Measurements from ENCODE around the gene PTK7.
"Not testable (repeated sequence)": the region's sequence is repeated elsewhere in the genome, so short reads cannot be mapped to it uniquely, and the experiment has no call there.

PTK7 gene

DNA sequence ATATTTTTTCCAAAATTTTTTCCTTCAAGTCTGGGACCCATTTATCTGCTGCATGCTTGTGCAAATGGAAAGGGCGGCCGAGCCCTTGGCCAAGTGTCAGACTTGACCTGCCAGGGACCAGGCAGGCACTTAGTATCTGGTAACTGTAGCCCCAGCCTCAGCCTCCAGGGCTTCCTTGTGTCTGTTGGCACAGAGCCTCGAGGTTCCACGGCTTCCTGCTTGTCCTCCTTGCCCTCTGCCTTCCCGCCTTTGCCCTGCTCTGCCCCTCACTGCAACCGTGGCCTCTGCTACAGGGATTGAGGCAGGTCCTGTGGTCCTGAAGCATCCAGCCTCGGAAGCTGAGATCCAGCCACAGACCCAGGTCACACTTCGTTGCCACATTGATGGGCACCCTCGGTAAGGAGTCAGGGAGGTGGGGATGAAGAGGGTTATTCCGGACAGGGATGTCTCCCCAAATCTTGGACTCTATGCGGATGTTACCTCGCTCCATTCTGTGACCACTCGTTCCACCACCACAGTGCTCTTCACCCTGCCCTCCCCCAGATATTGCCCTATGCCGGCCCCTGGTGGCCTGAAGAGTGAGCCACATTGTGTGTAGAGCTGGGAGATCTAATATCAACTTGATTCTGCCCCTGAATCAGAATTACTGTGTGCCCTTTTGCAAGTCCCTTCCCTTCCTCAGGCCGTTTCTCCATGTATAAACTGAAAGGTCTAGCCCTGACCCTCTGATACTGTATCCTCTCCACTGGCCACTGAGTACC is 53.5 kb downstream of the PTK7 start:
- DNase-seq (ENCODE audit: low spot score), result peak; percentile 52
- TF ChIP-seq, protein P1, sequence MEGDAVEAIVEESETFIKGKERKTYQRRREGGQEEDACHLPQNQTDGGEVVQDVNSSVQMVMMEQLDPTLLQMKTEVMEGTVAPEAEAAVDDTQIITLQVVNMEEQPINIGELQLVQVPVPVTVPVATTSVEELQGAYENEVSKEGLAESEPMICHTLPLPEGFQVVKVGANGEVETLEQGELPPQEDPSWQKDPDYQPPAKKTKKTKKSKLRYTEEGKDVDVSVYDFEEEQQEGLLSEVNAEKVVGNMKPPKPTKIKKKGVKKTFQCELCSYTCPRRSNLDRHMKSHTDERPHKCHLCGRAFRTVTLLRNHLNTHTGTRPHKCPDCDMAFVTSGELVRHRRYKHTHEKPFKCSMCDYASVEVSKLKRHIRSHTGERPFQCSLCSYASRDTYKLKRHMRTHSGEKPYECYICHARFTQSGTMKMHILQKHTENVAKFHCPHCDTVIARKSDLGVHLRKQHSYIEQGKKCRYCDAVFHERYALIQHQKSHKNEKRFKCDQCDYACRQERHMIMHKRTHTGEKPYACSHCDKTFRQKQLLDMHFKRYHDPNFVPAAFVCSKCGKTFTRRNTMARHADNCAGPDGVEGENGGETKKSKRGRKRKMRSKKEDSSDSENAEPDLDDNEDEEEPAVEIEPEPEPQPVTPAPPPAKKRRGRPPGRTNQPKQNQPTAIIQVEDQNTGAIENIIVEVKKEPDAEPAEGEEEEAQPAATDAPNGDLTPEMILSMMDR (IDR thresholded peaks at IDR 0.05; ENCODE audit: extremely low read depth, missing control alignments), result peak; percentile 25

DNA sequence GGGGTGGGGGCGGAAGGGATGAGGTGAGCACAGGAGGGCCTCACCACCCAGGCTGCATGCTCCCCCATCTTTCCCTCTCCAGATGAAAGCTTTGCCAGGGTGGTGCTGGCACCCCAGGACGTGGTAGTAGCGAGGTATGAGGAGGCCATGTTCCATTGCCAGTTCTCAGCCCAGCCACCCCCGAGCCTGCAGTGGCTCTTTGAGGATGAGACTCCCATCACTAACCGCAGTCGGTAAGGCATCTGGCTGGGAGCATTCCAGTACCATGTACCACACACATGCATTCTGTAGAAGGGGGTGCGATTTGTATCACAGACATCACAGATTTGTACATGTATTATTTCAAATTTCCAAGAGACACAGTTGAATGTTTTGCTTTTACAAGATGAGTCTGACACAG is 54.3 kb downstream of the PTK7 start:
- DNase-seq (ENCODE audit: low spot score), result no peak
- TF ChIP-seq, protein P1 (IDR thresholded peaks at IDR 0.05; ENCODE audit: extremely low read depth, missing control alignments), result no peak

DNA sequence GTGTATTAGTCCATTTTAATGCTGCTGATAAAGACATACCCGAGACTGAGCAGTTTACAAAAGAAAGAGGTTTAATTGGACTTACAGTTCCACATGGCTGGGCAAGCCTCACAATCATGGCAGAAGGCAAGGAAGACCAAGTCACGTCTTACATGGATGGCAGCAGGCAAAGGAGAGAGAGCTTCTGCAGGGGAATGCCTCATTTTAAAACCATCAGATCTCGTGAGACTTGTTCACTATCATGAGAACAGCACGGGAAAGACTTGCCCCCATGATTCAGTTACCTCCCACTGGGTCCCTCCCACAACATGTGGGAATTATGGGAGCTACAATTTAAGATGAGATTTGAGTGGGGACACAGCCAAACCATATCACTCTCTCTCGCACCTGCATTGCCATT is 55.3 kb downstream of the PTK7 start:
- DNase-seq (ENCODE audit: low spot score), result not testable (repeated sequence)

DNA sequence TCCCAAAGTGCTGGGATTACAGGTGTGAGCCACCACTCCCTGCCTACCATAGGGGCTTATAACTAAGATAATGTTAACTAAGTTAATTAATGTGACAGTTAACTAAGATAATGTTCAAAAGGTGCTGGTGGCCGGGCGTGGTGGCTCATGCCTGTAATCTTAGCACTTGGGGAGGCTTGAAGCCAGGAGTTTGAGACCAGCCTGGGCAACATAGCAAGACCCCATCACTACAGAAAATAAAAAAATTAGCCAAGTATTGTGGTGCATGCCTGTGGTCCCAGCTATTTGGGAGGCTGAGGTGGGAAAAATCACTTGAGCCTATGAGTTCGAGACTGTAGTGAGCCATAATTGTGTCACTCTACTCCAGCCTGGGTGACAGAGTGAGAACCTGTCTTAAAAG is 62.2 kb downstream of the PTK7 start:
- TF ChIP-seq, protein P1 (IDR thresholded peaks at IDR 0.05; ENCODE audit: extremely low read depth, missing control alignments), result no peak
- DNase-seq (ENCODE audit: low spot score), result no peak

DNA sequence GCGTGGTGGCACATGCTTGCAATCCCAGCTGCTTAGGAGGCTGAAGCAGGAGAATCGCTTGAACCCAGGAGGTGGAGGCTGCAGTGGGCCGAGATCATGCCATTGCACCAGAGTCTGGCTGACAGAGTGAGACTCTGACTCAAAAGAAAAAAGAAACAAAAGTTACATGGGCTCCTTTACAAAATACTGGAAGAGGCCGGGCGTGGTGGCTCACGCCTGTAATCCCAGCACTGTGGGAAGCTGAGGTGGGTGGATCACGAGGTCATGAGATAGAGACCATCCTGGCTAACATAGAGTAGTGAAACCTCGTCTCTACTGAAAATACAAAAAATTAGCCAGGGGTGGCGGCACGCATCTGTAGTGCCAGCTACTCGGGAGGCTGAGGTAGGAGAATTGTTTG is 63.9 kb downstream of the PTK7 start:
- not testable (repeated sequence) for DNase-seq (ENCODE audit: low spot score)

DNA sequence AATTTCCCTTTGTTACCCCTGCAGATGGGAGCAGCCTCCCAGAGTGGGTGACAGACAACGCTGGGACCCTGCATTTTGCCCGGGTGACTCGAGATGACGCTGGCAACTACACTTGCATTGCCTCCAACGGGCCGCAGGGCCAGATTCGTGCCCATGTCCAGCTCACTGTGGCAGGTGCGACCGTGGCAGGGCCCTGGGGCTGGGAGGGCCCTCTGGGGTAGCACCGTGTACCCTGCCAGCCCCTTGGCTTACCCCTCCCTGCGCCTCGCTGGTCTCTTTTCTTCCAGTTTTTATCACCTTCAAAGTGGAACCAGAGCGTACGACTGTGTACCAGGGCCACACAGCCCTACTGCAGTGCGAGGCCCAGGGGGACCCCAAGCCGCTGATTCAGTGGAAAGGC is 65.5 kb downstream of the PTK7 start:
- DNase-seq (ENCODE audit: low spot score), result no peak

DNA sequence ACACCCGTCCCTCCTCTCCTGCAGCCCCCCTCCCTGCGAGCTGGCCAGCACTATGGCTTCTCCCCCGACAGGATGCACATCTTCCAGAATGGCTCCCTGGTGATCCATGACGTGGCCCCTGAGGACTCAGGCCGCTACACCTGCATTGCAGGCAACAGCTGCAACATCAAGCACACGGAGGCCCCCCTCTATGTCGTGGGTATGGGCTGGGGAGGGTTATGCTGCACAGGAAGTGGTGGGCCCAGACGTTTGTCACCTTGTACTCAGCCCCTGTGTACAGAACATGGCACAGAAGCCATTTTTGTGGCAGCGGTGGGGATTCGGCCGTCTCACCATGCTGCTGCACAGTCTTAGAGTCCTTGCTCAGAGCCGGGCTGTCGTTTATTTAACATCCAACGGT is 66.0 kb downstream of the PTK7 start:
- TF ChIP-seq, protein P1 (IDR thresholded peaks at IDR 0.05; ENCODE audit: extremely low read depth, missing control alignments), result no peak
- no peak for DNase-seq (ENCODE audit: low spot score)

More for the DNA sequence above, 65.5 kb downstream of the PTK7 start:
- TF ChIP-seq, protein P1 (IDR thresholded peaks at IDR 0.05; ENCODE audit: extremely low read depth, missing control alignments), result no peak

DNA sequence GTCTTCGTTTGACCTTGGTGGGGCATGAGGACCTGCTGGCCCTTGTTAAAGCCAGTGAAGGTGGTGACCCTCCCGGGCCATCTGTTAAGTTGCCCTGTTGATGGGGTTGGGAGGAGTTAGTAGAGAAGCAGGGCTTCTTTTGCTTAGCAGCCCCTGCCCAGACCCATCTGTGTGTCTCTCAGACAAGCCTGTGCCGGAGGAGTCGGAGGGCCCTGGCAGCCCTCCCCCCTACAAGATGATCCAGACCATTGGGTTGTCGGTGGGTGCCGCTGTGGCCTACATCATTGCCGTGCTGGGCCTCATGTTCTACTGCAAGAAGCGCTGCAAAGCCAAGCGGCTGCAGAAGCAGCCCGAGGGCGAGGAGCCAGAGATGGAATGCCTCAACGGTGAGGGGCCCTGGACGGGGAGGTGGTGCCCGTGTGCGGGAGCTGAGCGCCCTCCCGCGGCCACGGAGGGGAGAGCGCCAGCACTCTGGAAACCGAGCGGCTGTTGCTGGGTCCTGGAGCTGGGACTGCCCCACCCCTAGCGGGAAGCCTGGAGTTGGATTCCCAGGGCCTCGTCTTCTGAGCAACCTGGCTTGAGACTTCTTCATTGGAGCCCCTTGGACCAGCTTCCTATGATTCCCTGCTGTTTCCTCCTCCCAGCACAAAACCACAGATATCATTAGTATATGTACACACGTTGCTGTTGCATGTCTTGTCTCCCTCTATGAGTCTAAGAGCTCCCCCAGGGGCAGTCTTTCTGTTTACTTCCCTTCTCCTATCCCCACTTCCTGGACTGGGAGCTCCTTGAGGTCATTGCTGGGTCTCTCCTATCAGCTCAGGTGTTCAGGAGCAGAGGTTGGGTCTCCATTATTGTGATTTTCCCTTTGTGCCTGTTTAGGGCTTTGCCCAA is 67.4 kb downstream of the PTK7 start:
- DNase-seq (ENCODE audit: low spot score), result peak; percentile 89
- TF ChIP-seq, protein P1 (IDR thresholded peaks at IDR 0.05; ENCODE audit: extremely low read depth, missing control alignments), result peak; percentile 98
